GM12878 (cell line): ENCODE results near the gene COASY. TPM values are rescaled to one million over a fixed set of nuclear protein-coding genes. Genes with fewer than 3 reads are reported as not detected.

Source experiments
- ATAC-seq: fragments of 200-7000 bp; cut with Tn5 transposase; 3 replicates; pipeline ENCODE4 v1.9.1; 2020; ENCODE audit warnings: mild to moderate bottlenecking, moderate library complexity
- BruUV-seq: library from RNA; stranded (reverse); fragments of 400-500 nt; replicated peaks from 2 replicates; lab custom pipeline; 2021; lab: Mats Ljungman, UMichigan
- CTCF ChIA-PET: fragments of 300-600 bp; sonication (Branson Sonifier 250); formaldehyde crosslinking; extraction: SDS; loops from one replicate; lab custom pipeline; 2021; ENCODE audit warnings: inconsistent platforms; lab: Yijun Ruan, JAX
- POLR2A ChIA-PET: fragments of 350-600 bp; formaldehyde crosslinking; extraction: SDS; loops from one replicate; lab custom pipeline; 2021; ENCODE audit warnings: inconsistent platforms; lab: Charles Lee
- RAD21 ChIA-PET: fragments of 300-600 bp; sonication (Branson Sonifier 250); formaldehyde crosslinking; loops from one replicate; lab custom pipeline; 2023; ENCODE audit warnings: antibody characterized with exemption; ENCODE audit not compliant: unreplicated experiment; lab: Charles Lee
- SMC1A ChIA-PET: fragments of 300-600 bp; sonication (Branson Sonifier 250); formaldehyde crosslinking; loops from one replicate; lab custom pipeline; 2023; ENCODE audit not compliant: unreplicated experiment, uncharacterized antibody; lab: Charles Lee
- DNase-seq: peaks from one replicate; pipeline ENCODE4 v3.0.0-alpha.2; 2011; ENCODE audit warnings: low read depth, low spot score
- FAIRE-seq: peaks from 3 replicates; lab custom pipeline; 2011; peaks lifted over from hg19 to GRCh38; lab: Jason Lieb, UNC
- H2AFZ ChIP-seq: 2 replicates; pipeline ENCODE4 v1.6.0; 2011; ENCODE audit warnings: low read depth, low read length, control low read depth; ENCODE audit not compliant: control insufficient read depth
- H3K27ac ChIP-seq: 2 replicates; pipeline ENCODE4 v1.5.1; 2011; ENCODE audit warnings: control low read depth; ENCODE audit not compliant: control insufficient read depth, insufficient read depth
- H3K27me3 ChIP-seq, 2 experiments: replicated peaks in 1 of 2; 2 replicates each; pipeline versions ENCODE4 v1.6.0 to v1.6.1; 2011; ENCODE audit warnings: low read length in 1 of 2; ENCODE audit not compliant: control insufficient read depth in 2 of 2, insufficient read depth in 2 of 2
- H3K36me3 ChIP-seq, 2 experiments: 2 replicates each; pipeline ENCODE4 v1.5.1; 2011; ENCODE audit warnings: low read length in 1 of 2; ENCODE audit not compliant: control insufficient read depth in 2 of 2, insufficient read depth in 2 of 2
- H3K4me1 ChIP-seq: 2 replicates; pipeline ENCODE4 v1.6.1; 2011; ENCODE audit warnings: mild to moderate bottlenecking, low read length, moderate library complexity, mixed read lengths; ENCODE audit not compliant: control insufficient read depth, insufficient read depth
- H3K4me2 ChIP-seq: 2 replicates; pipeline ENCODE4 v1.6.0; 2011; ENCODE audit warnings: control low read depth; ENCODE audit not compliant: control insufficient read depth, insufficient read depth
- H3K4me3 ChIP-seq: fragments of 200-600 bp; sonication (generic); 2 replicates; pipeline ENCODE4 v1.5.1; 2016
- H3K79me2 ChIP-seq: 2 replicates; pipeline ENCODE4 v1.6.0; 2011; ENCODE audit warnings: low read length; ENCODE audit not compliant: control insufficient read depth, insufficient read depth
- H3K9ac ChIP-seq: 2 replicates; pipeline ENCODE4 v1.8.0; 2011; ENCODE audit warnings: low read length, control low read depth, mixed read lengths; ENCODE audit not compliant: control insufficient read depth, insufficient read depth
- H3K9me3 ChIP-seq: replicated peaks from 3 replicates; pipeline ENCODE4 v1.5.1; 2011; ENCODE audit warnings: mild to moderate bottlenecking, low read length; ENCODE audit not compliant: control insufficient read depth, insufficient read depth
- H4K20me1 ChIP-seq: 2 replicates; pipeline ENCODE4 v1.6.0; 2011; ENCODE audit not compliant: control insufficient read depth, insufficient read depth
- BACH1 ChIP-seq: fragments of 450-650 bp; IDR thresholded peaks from 2 replicates; pipeline ENCODE4 v1.6.1; 2017; ENCODE audit warnings: mild to moderate bottlenecking, borderline replicate concordance
- EED ChIP-seq: sonication (generic); IDR thresholded peaks from 2 replicates; pipeline ENCODE4 v1.6.1; 2016; ENCODE audit warnings: antibody characterized with exemption, low read depth
- EP300 ChIP-seq, 2 experiments: fragments of 150-350 bp in 1 of 2; IDR thresholded peaks; 2 replicates each; pipeline ENCODE4 v1.6.1; 2011 to 2012; ENCODE audit warnings: low read depth in 2 of 2, low read length in 2 of 2, borderline replicate concordance in 1 of 2, improper control_type of control experiment in 1 of 2, inconsistent platforms in 1 of 2; ENCODE audit not compliant: control insufficient read depth in 1 of 2
- ESRRA ChIP-seq: IDR thresholded peaks from 2 replicates; pipeline ENCODE4 v1.6.1; 2012; ENCODE audit warnings: mild to moderate bottlenecking, low read length, improper control_type of control experiment
- FOS ChIP-seq: IDR thresholded peaks from 3 replicates; pipeline ENCODE4 v1.6.1; 2011; ENCODE audit warnings: borderline replicate concordance; ENCODE audit not compliant: insufficient read length; ENCODE audit errors: extremely low read depth
- GABPA ChIP-seq: IDR thresholded peaks from 2 replicates; pipeline ENCODE4 v1.6.1; 2014; ENCODE audit warnings: antibody characterized with exemption, low read depth, mild to moderate bottlenecking, inconsistent platforms
- HDAC6 ChIP-seq: fragments of 200-600 bp; sonication (generic); IDR thresholded peaks from one replicate; pipeline ENCODE4 v1.8.0; 2017; ENCODE audit warnings: antibody characterized with exemption; ENCODE audit not compliant: unreplicated experiment
- MTA3 ChIP-seq: IDR thresholded peaks from 2 replicates; pipeline ENCODE4 v1.6.1; 2012; ENCODE audit warnings: low read length, inconsistent platforms, borderline replicate concordance
- POLR2AphosphoS5 ChIP-seq: IDR thresholded peaks from 2 replicates; pipeline ENCODE4 v1.6.1; 2011; ENCODE audit warnings: mild to moderate bottlenecking, low read length, inconsistent platforms
- POU2F2 ChIP-seq: IDR thresholded peaks from 3 replicates; pipeline ENCODE4 v1.6.1; 2011; ENCODE audit warnings: low read depth, mild to moderate bottlenecking, low read length, borderline replicate concordance
- RAD51 ChIP-seq: fragments of 450-650 bp; IDR thresholded peaks from 2 replicates; pipeline ENCODE4 v1.6.1; 2016; ENCODE audit warnings: moderate library complexity, mild to moderate bottlenecking, inconsistent platforms
- RELA ChIP-seq: fragments of 450-650 bp; IDR thresholded peaks from 2 replicates; pipeline ENCODE4 v1.8.0; 2014; ENCODE audit warnings: borderline replicate concordance; ENCODE audit not compliant: partially characterized antibody
- SUZ12 ChIP-seq: fragments of 200-600 bp; sonication (generic); IDR thresholded peaks from one replicate; pipeline ENCODE4 v1.6.1; 2018; ENCODE audit warnings: antibody characterized with exemption, mild to moderate bottlenecking; ENCODE audit not compliant: unreplicated experiment
- ZNF274 ChIP-seq: IDR thresholded peaks from one replicate; pipeline ENCODE4 v1.8.0; 2011; ENCODE audit not compliant: insufficient read length, insufficient read depth
- WGBS: methylation state at CpG from one replicate; pipeline ENCODE4 v1.1.6; 2016; ENCODE audit warnings: low lambda C conversion rate; ENCODE audit not compliant: insufficient replicate concordance, insufficient coverage; ENCODE audit errors: missing lambda C conversion rate; 5-methylcytosine and 5-hydroxymethylcytosine counted together
- in situ Hi-C: fragments of 300-500 bp; cut with MboI; formaldehyde crosslinking; loops from 9 replicates; pipeline ENCODE4 v1.14.3; 2018; ENCODE audit warnings: mixed read lengths
- intact Hi-C: fragments of 100-400 bp; cut with micrococcal nuclease; formaldehyde crosslinking; loops from one replicate; pipeline ENCODE4 v1.14.2; 2022; ENCODE audit not compliant: unreplicated experiment
- polyA plus RNA-seq, 11 experiments: library from polyadenylated mRNA; depleted of rRNA in 4 of 11; unstranded in 6 of 11; stranded (reverse) in 5 of 11; fragments of >200 nt; fragmentation: Nextera tagmentation in 4 of 11; fragmentation: Illumina TruSeq in 1 of 11; extraction: Ambion mirVana in 4 of 11; extraction: Trizol in 1 of 11; gene quantifications; 1 replicate in 1 of 11; 2 replicates in 10 of 11; pipeline versions ENCODE4 v1.2.1 to v1.2.3, GENCODE V29; 2011 to 2016; ENCODE audit warnings: inconsistent platforms in 2 of 11, missing spikeins in 2 of 11, low read depth in 1 of 11
- total RNA-seq, 4 experiments: library from RNA; depleted of rRNA in 3 of 4; stranded (reverse); fragments of >200 nt in 3 of 4; fragmentation: Illumina TruSeq in 1 of 4; extraction: Trizol in 1 of 4; gene quantifications; 2 replicates each; pipeline versions ENCODE4 v1.2.1 to v1.2.3, GENCODE V29; 2013 to 2021
- TF ChIP-seq, protein P1 (sequence below): fragments of 450-650 bp; IDR thresholded peaks from 2 replicates; pipeline ENCODE4 v1.6.1; 2017; ENCODE audit warnings: low read depth, mild to moderate bottlenecking, moderate library complexity
- TF ChIP-seq, protein P2 (sequence below): fragments of 450-650 bp; conservative IDR thresholded peaks from 2 replicates; pipeline ENCODE4 v1.6.1; 2017; ENCODE audit warnings: mild to moderate bottlenecking, moderate library complexity
- TF ChIP-seq, protein P3 (sequence below): IDR thresholded peaks from 2 replicates; pipeline ENCODE4 v1.6.1; 2011; ENCODE audit warnings: borderline replicate concordance, low read depth, mild to moderate bottlenecking, moderate library complexity, mixed read lengths, low read length; ENCODE audit not compliant: insufficient read depth; ENCODE audit errors: extremely low read length

Gene COASY
- total and polyA plus RNA-seq, 10 of the 15 experiments (the other 5 are each of a cell fraction or from before 2014, with no cell fraction given) = 18.6 to 93.9 (median 43.2) TPM

- TF ChIP-seq, protein P1, sequence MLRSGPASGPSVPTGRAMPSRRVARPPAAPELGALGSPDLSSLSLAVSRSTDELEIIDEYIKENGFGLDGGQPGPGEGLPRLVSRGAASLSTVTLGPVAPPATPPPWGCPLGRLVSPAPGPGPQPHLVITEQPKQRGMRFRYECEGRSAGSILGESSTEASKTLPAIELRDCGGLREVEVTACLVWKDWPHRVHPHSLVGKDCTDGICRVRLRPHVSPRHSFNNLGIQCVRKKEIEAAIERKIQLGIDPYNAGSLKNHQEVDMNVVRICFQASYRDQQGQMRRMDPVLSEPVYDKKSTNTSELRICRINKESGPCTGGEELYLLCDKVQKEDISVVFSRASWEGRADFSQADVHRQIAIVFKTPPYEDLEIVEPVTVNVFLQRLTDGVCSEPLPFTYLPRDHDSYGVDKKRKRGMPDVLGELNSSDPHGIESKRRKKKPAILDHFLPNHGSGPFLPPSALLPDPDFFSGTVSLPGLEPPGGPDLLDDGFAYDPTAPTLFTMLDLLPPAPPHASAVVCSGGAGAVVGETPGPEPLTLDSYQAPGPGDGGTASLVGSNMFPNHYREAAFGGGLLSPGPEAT = no peak
- TF ChIP-seq GABPA (no peak), EED (no peak), POU2F2 (no peak), ZNF274 (no peak), EP300 (IDR thresholded peaks at IDR 0.05; ENCODE audit: borderline replicate concordance in 1 of 2, control insufficient read depth in 1 of 2, low read depth in 2 of 2, low read length in 2 of 2) (no peak), POLR2AphosphoS5 (no peak)
- TF ChIP-seq, protein P2, sequence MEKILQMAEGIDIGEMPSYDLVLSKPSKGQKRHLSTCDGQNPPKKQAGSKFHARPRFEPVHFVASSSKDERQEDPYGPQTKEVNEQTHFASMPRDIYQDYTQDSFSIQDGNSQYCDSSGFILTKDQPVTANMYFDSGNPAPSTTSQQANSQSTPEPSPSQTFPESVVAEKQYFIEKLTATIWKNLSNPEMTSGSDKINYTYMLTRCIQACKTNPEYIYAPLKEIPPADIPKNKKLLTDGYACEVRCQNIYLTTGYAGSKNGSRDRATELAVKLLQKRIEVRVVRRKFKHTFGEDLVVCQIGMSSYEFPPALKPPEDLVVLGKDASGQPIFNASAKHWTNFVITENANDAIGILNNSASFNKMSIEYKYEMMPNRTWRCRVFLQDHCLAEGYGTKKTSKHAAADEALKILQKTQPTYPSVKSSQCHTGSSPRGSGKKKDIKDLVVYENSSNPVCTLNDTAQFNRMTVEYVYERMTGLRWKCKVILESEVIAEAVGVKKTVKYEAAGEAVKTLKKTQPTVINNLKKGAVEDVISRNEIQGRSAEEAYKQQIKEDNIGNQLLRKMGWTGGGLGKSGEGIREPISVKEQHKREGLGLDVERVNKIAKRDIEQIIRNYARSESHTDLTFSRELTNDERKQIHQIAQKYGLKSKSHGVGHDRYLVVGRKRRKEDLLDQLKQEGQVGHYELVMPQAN = no peak
Observed at GRCh38 chr17:42522798-42523278, 39.1 kb upstream of the COASY start (continued).

DNA sequence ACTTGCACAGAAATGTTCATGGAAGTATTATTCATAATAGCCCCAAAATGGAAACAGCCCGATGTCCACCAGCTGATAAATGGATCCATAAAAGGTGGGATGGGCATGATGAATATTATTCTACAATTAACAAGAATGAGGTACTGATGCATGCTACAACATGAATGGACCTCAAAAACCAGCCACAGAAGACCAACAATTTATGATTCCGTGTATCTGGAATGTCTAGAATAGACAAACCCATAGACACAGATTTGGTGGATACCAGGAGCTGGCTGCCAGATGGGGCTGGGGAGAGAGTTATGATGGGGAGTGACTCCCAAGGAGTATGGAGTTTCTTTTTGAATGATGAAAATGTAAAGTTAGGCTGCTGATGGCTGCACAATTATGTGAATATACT is 36.7 kb upstream of the COASY start:
- Histone ChIP-seq H3K27me3 (no peaks in the 10 kb centered on the region), H3K36me3 (peaks cover 4 to 5% of the 10 kb centered on the region in 2 experiments; a peak in 2 of 4 replicates), H3K4me1 (peaks cover 11% of the 10 kb centered on the region), H4K20me1 (no peaks in the 10 kb centered on the region; the same call in 1 of the 2 replicates), H2AFZ (no peak overlapping the region), H3K9ac (no peak overlapping the region), H3K27ac (no peak overlapping the region), H3K9me3 (no peaks in the 10 kb centered on the region), H3K79me2 (no peaks in the 10 kb centered on the region), H3K4me2 (no peak overlapping the region), H3K4me3 (no peak overlapping the region)
- ChIA-PET POLR2A (interaction anchor here (1.0 kb wide), 1 partner anchor 210 kb away, joined by 3 read pairs; no protein-coding TSS in a partner anchor), CTCF (interaction anchor here (2.3 to 4.1 kb wide), 3 partner anchors 86 to 122 kb away, joined by 6 to 32 read pairs (median 26); no protein-coding TSS in a partner anchor), SMC1A (interaction anchor here (1.1 to 1.3 kb wide), 2 partner anchors 83 to 97 kb away, joined by 3 to 4 read pairs; no protein-coding TSS in a partner anchor), RAD21 (no interaction called here)
- ATAC-seq = no peak
- in situ Hi-C loops = loop anchor here (5.0 kb wide), 1 partner anchor 203 kb away; no protein-coding TSS in a partner anchor
- DNase-seq = no peak
- no peak for FAIRE-seq
- no TSS peak for BruUV-seq
- WGBS = 94% methylated on average over 2 of the region's 2 CpGs
- intact Hi-C loops = no loop called here
- TF ChIP-seq EED = no peak
- no peak for TF ChIP-seq BACH1
- TF ChIP-seq RAD51 = no peak
- no peak for TF ChIP-seq SUZ12
- TF ChIP-seq HDAC6 = no peak
- TF ChIP-seq ESRRA = no peak
- TF ChIP-seq FOS = no peak
- TF ChIP-seq MTA3 = no peak
- TF ChIP-seq RELA = no peak
- TF ChIP-seq, protein P3, sequence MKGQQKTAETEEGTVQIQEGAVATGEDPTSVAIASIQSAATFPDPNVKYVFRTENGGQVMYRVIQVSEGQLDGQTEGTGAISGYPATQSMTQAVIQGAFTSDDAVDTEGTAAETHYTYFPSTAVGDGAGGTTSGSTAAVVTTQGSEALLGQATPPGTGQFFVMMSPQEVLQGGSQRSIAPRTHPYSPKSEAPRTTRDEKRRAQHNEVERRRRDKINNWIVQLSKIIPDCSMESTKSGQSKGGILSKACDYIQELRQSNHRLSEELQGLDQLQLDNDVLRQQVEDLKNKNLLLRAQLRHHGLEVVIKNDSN = no peak
